ENCODE measurements around the gene BICRAL. TPM values are rescaled to one million over a fixed set of nuclear protein-coding genes. Genes with fewer than 3 reads are reported as not detected.

Gene BICRAL
- total and polyA plus RNA-seq, 2 donors (not counting 3 experiments of a cell fraction or from before 2014, with no cell fraction given) = 5.6 to 6.8 TPM

DNA sequence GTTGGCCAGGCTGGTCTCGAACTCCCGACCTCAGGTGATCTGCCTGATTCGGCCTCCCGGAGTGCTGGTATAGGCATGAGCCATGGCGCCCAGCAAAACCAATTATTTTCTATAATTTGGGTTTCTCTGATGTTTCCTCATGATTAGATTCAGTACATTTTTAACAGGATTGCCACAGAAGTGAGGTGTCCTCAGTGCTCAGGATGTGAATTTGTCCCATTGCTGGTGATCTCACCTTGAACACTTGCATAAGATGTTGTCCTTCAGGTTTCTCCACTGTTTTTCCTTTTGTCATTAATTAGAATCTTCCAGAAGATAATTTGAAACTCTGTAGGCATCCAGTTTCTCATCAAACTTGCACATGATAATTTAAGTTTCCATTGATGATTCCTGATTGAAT, 52.2 kb downstream of the BICRAL start:
- H3K27ac ChIP-seq (ENCODE audit: insufficient read depth, low read depth, low read length) = no peak overlapping the region
- POLR2A ChIA-PET = no interaction called here
- H3K36me3 ChIP-seq (ENCODE audit: control insufficient read depth in 2 of 2, extremely low read depth in 1 of 2, insufficient read depth in 2 of 2, low read length in 2 of 2) = peaks cover 4 to 11% of the 10 kb centered on the region in 2 experiments
- H3K9me1 ChIP-seq (replicated peaks; ENCODE audit: control insufficient read depth, extremely low read depth, insufficient read depth, low read length) = no peaks in the 10 kb centered on the region
- FAIRE-seq (no peak), DNase-seq (ENCODE audit: low read depth, low spot score) (no peak)
- H4K20me1 ChIP-seq (replicated peaks; ENCODE audit: control insufficient read depth, extremely low read depth, insufficient read depth, low read length) = no peaks in the 10 kb centered on the region
- TF ChIP-seq CTCF (IDR thresholded peaks at IDR 0.05; ENCODE audit: extremely low read depth in 1 of 2, insufficient read depth in 1 of 2, low read depth in 1 of 2, low read length in 2 of 2) = no peak
- CTCF ChIA-PET = no interaction called here
- dilution Hi-C loops (cut with MboI; ENCODE audit: extremely low pct_ligation_motif_present, low sequenced_read_pairs) (no loop called here), intact Hi-C loops (cut with micrococcal nuclease) (no loop called here)
- no peak overlapping the region for H3K9ac ChIP-seq (replicated peaks; ENCODE audit: extremely low read depth, insufficient read depth, low read length)
- no peaks in the 10 kb centered on the region for H3K79me2 ChIP-seq (ENCODE audit: control insufficient read depth, insufficient read depth, low read length)
- no TSS peak for BruUV-seq (replicated peaks)
- H3K27me3 ChIP-seq (ENCODE audit: control insufficient read depth in 2 of 2, insufficient read depth in 2 of 2, low read length in 2 of 2) = no peaks in the 10 kb centered on the region
- no peak overlapping the region for H2AFZ ChIP-seq (ENCODE audit: low read depth, low read length)
- H3K9me3 ChIP-seq (replicated peaks; ENCODE audit: control insufficient read depth, insufficient read depth, low read length) = no peaks in the 10 kb centered on the region
- no peaks in the 10 kb centered on the region for H3K4me1 ChIP-seq (ENCODE audit: control insufficient read depth, extremely low read depth, insufficient read depth, low read length)
- no peak overlapping the region for H3K4me3 ChIP-seq (replicated peaks in 1 of 3; ENCODE audit: insufficient read depth in 1 of 3, low read depth in 1 of 3, low read length in 3 of 3)
- H3K4me2 ChIP-seq (ENCODE audit: insufficient read depth, low read length) = no peak overlapping the region

- Histone ChIP-seq H3K9me1 (replicated peaks; ENCODE audit: control insufficient read depth, extremely low read depth, insufficient read depth, low read length) (no peaks in the 10 kb centered on the region), H3K27ac (ENCODE audit: insufficient read depth, low read depth, low read length) (no peak overlapping the region), H3K4me2 (ENCODE audit: insufficient read depth, low read length) (no peak overlapping the region), H3K27me3 (ENCODE audit: control insufficient read depth in 2 of 2, insufficient read depth in 2 of 2, low read length in 2 of 2) (no peaks in the 10 kb centered on the region), H3K4me1 (ENCODE audit: control insufficient read depth, extremely low read depth, insufficient read depth, low read length) (no peaks in the 10 kb centered on the region), H4K20me1 (replicated peaks; ENCODE audit: control insufficient read depth, extremely low read depth, insufficient read depth, low read length) (no peaks in the 10 kb centered on the region), H3K9ac (replicated peaks; ENCODE audit: extremely low read depth, insufficient read depth, low read length) (no peak overlapping the region), H3K79me2 (ENCODE audit: control insufficient read depth, insufficient read depth, low read length) (no peaks in the 10 kb centered on the region), H3K9me3 (replicated peaks; ENCODE audit: control insufficient read depth, insufficient read depth, low read length) (no peaks in the 10 kb centered on the region), H2AFZ (ENCODE audit: low read depth, low read length) (no peak overlapping the region), H3K4me3 (replicated peaks in 1 of 3; ENCODE audit: insufficient read depth in 1 of 3, low read depth in 1 of 3, low read length in 3 of 3) (no peak overlapping the region), H3K36me3 (ENCODE audit: control insufficient read depth in 2 of 2, extremely low read depth in 1 of 2, insufficient read depth in 2 of 2, low read length in 2 of 2) (peaks cover 0 to 2% of the 10 kb centered on the region in 2 experiments)
- intact Hi-C loops (cut with micrococcal nuclease) = no loop called here
- ChIA-PET CTCF (interaction anchor here (0.9 to 2.1 kb wide), 3 partner anchors 10 to 18 kb away, joined by 3 to 9 read pairs (median 3); no protein-coding TSS in a partner anchor), POLR2A (interaction anchor here (0.5 kb wide), 1 partner anchor 60 kb away, joined by 5 read pairs; the partner anchor contains the start of gene BICRAL)
- DNase-seq (ENCODE audit: low read depth, low spot score) = no peak
- no TSS peak for BruUV-seq (replicated peaks)
- TF ChIP-seq GATA2 (IDR thresholded peaks at IDR 0.05; ENCODE audit: insufficient read depth, insufficient read length, low read depth, low read length) (no peak), JUN (IDR thresholded peaks at IDR 0.05; ENCODE audit: borderline replicate concordance, insufficient read depth, insufficient read length, low read depth) (no peak), POLR2AphosphoS5 (IDR thresholded peaks at IDR 0.05; ENCODE audit: insufficient read depth, low read depth, low read length) (no peak), CTCF (IDR thresholded peaks at IDR 0.05; ENCODE audit: extremely low read depth in 1 of 2, insufficient read depth in 1 of 2, low read depth in 1 of 2, low read length in 2 of 2) (no peak), POLR2A (IDR thresholded peaks at IDR 0.05; ENCODE audit: low read depth, low read length) (no peak), FOS (IDR thresholded peaks at IDR 0.05; ENCODE audit: borderline replicate concordance, insufficient read depth, low read length) (no peak), EZH2 (IDR thresholded peaks at IDR 0.05; ENCODE audit: borderline replicate concordance, low read depth, low read length, severe bottlenecking) (no peak), MYC (IDR thresholded peaks at IDR 0.05; ENCODE audit: low read depth, low read length) (no peak)
- TF ChIP-seq, protein P1, sequence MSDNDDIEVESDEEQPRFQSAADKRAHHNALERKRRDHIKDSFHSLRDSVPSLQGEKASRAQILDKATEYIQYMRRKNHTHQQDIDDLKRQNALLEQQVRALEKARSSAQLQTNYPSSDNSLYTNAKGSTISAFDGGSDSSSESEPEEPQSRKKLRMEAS (IDR thresholded peaks at IDR 0.05; ENCODE audit: insufficient read depth, insufficient read length) = no peak
- no peak for FAIRE-seq
- dilution Hi-C loops (cut with MboI; ENCODE audit: extremely low pct_ligation_motif_present, low sequenced_read_pairs) = no loop called here
Observed at GRCh38 chr6:42841844-42842584, 60.2 kb downstream of the BICRAL start.

Measured in endothelial cell of umbilical vein (primary cell).